CD4-positive, alpha-beta T cell treated with Interleukin-17A for 1 hour (primary cell): ENCODE measurements around the gene SOX6.
"Not testable (repeated sequence)": the region's sequence is repeated elsewhere in the genome, so short reads cannot be mapped to it uniquely, and the experiment has no call there.

ENCODE experiments used
- DNase-seq: peaks from one replicate; pipeline ENCODE4 v3.0.0-alpha.2; 2020

Gene SOX6

GRCh38 chr11:16180868-16181267 lies 175.5 kb downstream of the SOX6 start:
- no peak for DNase-seq

GRCh38 chr11:16179676-16180075 lies 176.7 kb downstream of the SOX6 start:
- no peak for DNase-seq

- DNase-seq, result no peak
Observed at GRCh38 chr11:16178273-16178672, 178.1 kb downstream of the SOX6 start.

- no peak for DNase-seq
Observed at GRCh38 chr11:16177688-16178087, 178.7 kb downstream of the SOX6 start.

- no peak for DNase-seq
Observed at GRCh38 chr11:16173798-16174197, 182.5 kb downstream of the SOX6 start.

- DNase-seq, result no peak
Observed at GRCh38 chr11:16171882-16172281, 184.5 kb downstream of the SOX6 start.

GRCh38 chr11:16169956-16170847 lies 186.1 kb downstream of the SOX6 start:
- DNase-seq, result no peak

- no peak for DNase-seq
Observed at GRCh38 chr11:16169541-16169940, 186.8 kb downstream of the SOX6 start.

GRCh38 chr11:16167706-16168487 lies 188.4 kb downstream of the SOX6 start:
- no peak for DNase-seq

- DNase-seq, result no peak
Observed at GRCh38 chr11:16166571-16166970, 189.8 kb downstream of the SOX6 start.

- DNase-seq, result no peak
Observed at GRCh38 chr11:16160146-16160545, 196.2 kb downstream of the SOX6 start.

GRCh38 chr11:16158426-16158994 lies 197.8 kb downstream of the SOX6 start:
- no peak for DNase-seq

GRCh38 chr11:16157327-16157726 lies 199.0 kb downstream of the SOX6 start:
- no peak for DNase-seq

- DNase-seq, result no peak
Observed at GRCh38 chr11:16155448-16155847, 200.9 kb downstream of the SOX6 start.

- no peak for DNase-seq
Observed at GRCh38 chr11:16154715-16155396, 201.5 kb downstream of the SOX6 start.

- no peak for DNase-seq
Observed at GRCh38 chr11:16153951-16154350, 202.4 kb downstream of the SOX6 start.

- no peak for DNase-seq
Observed at GRCh38 chr11:16151138-16151537, 205.2 kb downstream of the SOX6 start.

GRCh38 chr11:16149476-16149875 lies 206.9 kb downstream of the SOX6 start:
- no peak for DNase-seq

GRCh38 chr11:16148301-16148931 lies 207.9 kb downstream of the SOX6 start:
- no peak for DNase-seq

GRCh38 chr11:16146980-16147379 lies 209.4 kb downstream of the SOX6 start:
- DNase-seq, result not testable (repeated sequence)

GRCh38 chr11:16141614-16142013 lies 214.7 kb downstream of the SOX6 start:
- not testable (repeated sequence) for DNase-seq

GRCh38 chr11:16141162-16141561 lies 215.2 kb downstream of the SOX6 start:
- not testable (repeated sequence) for DNase-seq
